RWPE1 (cell line): ENCODE data around the gene NSG1.

ENCODE experiments used
- CTCF ChIA-PET: fragments of 350-600 bp; sonication (Branson Sonifier 250); formaldehyde crosslinking; extraction: SDS; loops from one replicate; lab custom pipeline; 2021; lab: Yijun Ruan, JAX
- POLR2A ChIA-PET: fragments of 400-600 bp; formaldehyde crosslinking; extraction: SDS; loops from one replicate; lab custom pipeline; 2020; ENCODE audit warnings: antibody characterized with exemption; ENCODE audit not compliant: low non-redundant PET; lab: Yijun Ruan, JAX
- DNase-seq: peaks from one replicate; pipeline ENCODE4 v3.0.0; 2012; ENCODE audit warnings: low spot score
- H3K27ac ChIP-seq: fragments of 450-650 bp; 2 replicates; pipeline ENCODE4 v1.5.1; 2017
- CTCF ChIP-seq: fragments of 450-650 bp; conservative IDR thresholded peaks from 2 replicates; pipeline ENCODE4 v1.5.1; 2017; ENCODE audit warnings: low read depth, mild to moderate bottlenecking

Gene NSG1

GRCh38 chr4:4430492-4431195 is 43.7 kb downstream of the NSG1 start:
- ChIA-PET CTCF (interaction anchor here (0.7 to 2.0 kb wide), 6 partner anchors 46 to 1456 kb away, joined by 3 to 6 read pairs (median 3); no protein-coding TSS in a partner anchor), POLR2A (no interaction called here)
- H3K27ac ChIP-seq = no peak overlapping the region
- TF ChIP-seq CTCF = peak; percentile 59
- DNase-seq = peak; percentile 41

GRCh38 chr4:4432341-4433125 is 45.6 kb downstream of the NSG1 start:
- CTCF ChIA-PET = interaction anchor here (0.7 kb wide), 1 partner anchor 87 kb away, joined by 4 read pairs; no protein-coding TSS in a partner anchor
- no peak for TF ChIP-seq CTCF
- POLR2A ChIA-PET = no interaction called here
- no peak for DNase-seq
- H3K27ac ChIP-seq = no peak overlapping the region

- CTCF ChIA-PET = interaction anchor here (0.6 to 0.7 kb wide), 2 partner anchors 106 to 471 kb away, joined by 3 to 5 read pairs; no protein-coding TSS in a partner anchor
Observed at GRCh38 chr4:4433941-4434340, 47.0 kb downstream of the NSG1 start.

GRCh38 chr4:4436244-4436823 is 49.4 kb downstream of the NSG1 start:
- no peak overlapping the region for H3K27ac ChIP-seq
- POLR2A ChIA-PET = no interaction called here
- CTCF ChIA-PET = interaction anchor here (0.7 kb wide), 1 partner anchor 253 kb away, joined by 7 read pairs; no protein-coding TSS in a partner anchor
- DNase-seq = no peak
- TF ChIP-seq CTCF = no peak

More at GRCh38 chr4:4433941-4434340, 47.0 kb downstream of the NSG1 start:
- no peak for TF ChIP-seq CTCF
- no peak for DNase-seq
- H3K27ac ChIP-seq = no peak overlapping the region
- POLR2A ChIA-PET = no interaction called here

GRCh38 chr4:4437798-4438470 is 51.0 kb downstream of the NSG1 start:
- ChIA-PET POLR2A (no interaction called here), CTCF (no interaction called here)
- no peak for TF ChIP-seq CTCF
- no peak for DNase-seq
- H3K27ac ChIP-seq = no peak overlapping the region

- ChIA-PET POLR2A (no interaction called here), CTCF (no interaction called here)
- DNase-seq = no peak
- no peak for TF ChIP-seq CTCF
- H3K27ac ChIP-seq = no peak overlapping the region
Observed at GRCh38 chr4:4438891-4439290, 52.0 kb downstream of the NSG1 start.
